B cell (primary cell): ENCODE data around the gene XCL1.

Experiments used
- CTCF ChIP-seq: fragments of 200-600 bp; IDR thresholded peaks from one replicate; pipeline ENCODE4 v1.8.0; 2022; ENCODE audit warnings: antibody characterized with exemption, mild to moderate bottlenecking
- EZH2 ChIP-seq: IDR thresholded peaks from 2 replicates; pipeline ENCODE4 v1.6.1; 2012; ENCODE audit warnings: borderline replicate concordance, low read depth, mild to moderate bottlenecking, moderate library complexity, low read length; ENCODE audit not compliant: insufficient read depth, poor library complexity, severe bottlenecking

GRCh38 chr1:168591066-168591465 is 14.7 kb downstream of the XCL1 start:
- TF ChIP-seq CTCF (no peak), EZH2 (no peak)
